GM21423 (cell line): Measurements from ENCODE around the gene ANKRD11.
"Not testable (repeated sequence)": the region's sequence is repeated elsewhere in the genome, so short reads cannot be mapped to it uniquely, and the experiment has no call there.

Source experiments
- ATAC-seq: cut with Tn5 transposase; IDR thresholded peaks from one replicate; pipeline ENCODE4 v1.9.1; 2021; ENCODE audit warnings: mild to moderate bottlenecking, moderate library complexity; ENCODE audit not compliant: unreplicated experiment

ANKRD11 gene

DNA sequence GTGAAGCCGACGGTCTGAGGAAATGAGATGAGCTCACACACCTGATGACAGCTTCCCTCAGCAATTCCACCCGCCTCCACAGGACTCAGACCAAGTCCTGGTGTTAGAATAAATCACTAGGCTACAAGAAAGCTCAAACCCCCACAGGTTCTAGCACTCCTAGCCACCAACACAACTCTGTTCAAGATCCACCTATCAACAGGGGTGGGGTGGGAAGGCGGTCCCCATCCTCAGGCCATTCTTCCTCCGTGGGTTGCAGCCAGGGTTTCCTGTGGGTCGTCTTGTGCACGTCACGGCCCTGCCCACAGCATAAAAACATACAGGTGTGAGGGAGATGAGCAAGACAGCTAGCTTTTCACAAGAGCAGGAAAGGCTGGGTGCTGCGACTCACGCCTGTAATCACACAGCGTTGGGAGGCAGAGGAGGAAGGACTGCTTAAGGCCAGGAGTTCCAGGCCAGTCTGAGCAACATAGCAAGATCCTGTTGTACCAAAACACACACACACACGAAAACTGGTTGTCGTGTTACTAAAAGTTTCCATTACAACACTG is 81.1 kb downstream of the ANKRD11 start:
- no peak for ATAC-seq

DNA sequence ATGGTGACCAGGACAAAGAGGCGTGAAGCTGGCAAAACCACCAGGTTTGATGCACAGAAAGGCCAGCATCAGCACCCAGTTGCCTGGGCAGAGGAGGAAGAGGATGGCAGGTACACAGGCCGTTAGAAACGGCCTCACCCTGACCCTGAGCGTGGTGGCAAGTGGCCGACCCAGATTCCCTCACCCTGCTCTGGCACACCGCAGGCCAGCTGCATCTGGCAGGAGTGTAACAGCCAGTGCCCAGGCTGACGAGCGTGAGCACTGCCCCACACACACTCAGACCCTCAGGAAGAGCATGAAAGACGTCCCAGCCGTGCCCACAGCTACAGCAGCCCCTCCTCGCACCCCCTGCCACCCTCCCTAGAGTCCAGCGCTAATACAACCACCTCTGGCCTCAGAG is 82.0 kb downstream of the ANKRD11 start:
- ATAC-seq = no peak

GRCh38 chr16:89407925-89408300 is 82.4 kb downstream of the ANKRD11 start:
- no peak for ATAC-seq

DNA sequence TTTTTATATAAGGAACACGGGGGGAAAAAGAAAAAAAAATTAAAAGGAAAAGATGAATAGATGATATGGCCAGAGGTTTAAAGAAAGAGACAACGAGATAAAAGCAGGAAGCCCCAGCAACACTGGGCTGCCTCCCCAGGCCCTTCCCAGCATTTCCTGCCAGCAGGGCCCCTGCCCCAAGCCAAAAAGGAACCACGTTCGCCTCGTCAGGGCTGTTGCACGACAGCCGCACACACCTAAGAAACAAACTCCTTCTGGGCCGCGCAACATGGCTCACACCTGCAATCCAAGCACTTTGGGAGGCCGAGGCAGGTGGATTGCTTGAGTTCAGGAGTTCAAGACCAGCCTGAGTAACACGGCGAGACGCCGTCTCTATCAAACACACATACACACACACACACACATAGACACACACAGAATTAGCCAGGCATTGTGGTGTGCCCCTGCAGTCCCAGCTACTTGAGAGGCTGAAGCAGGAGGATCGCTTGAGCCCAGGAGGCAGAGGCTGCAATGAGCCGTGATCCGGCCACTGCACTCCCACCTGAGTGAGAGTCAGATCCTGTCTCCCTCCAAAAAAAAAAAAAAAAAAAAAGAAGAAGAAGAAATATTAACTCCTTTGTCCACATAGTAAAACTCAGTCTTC is 83.0 kb downstream of the ANKRD11 start:
- no peak for ATAC-seq

GRCh38 chr16:89406277-89406888 is 84.0 kb downstream of the ANKRD11 start:
- ATAC-seq = no peak

GRCh38 chr16:89404561-89404960 is 85.8 kb downstream of the ANKRD11 start:
- no peak for ATAC-seq

GRCh38 chr16:89402962-89403361 is 87.4 kb downstream of the ANKRD11 start:
- ATAC-seq = no peak

DNA sequence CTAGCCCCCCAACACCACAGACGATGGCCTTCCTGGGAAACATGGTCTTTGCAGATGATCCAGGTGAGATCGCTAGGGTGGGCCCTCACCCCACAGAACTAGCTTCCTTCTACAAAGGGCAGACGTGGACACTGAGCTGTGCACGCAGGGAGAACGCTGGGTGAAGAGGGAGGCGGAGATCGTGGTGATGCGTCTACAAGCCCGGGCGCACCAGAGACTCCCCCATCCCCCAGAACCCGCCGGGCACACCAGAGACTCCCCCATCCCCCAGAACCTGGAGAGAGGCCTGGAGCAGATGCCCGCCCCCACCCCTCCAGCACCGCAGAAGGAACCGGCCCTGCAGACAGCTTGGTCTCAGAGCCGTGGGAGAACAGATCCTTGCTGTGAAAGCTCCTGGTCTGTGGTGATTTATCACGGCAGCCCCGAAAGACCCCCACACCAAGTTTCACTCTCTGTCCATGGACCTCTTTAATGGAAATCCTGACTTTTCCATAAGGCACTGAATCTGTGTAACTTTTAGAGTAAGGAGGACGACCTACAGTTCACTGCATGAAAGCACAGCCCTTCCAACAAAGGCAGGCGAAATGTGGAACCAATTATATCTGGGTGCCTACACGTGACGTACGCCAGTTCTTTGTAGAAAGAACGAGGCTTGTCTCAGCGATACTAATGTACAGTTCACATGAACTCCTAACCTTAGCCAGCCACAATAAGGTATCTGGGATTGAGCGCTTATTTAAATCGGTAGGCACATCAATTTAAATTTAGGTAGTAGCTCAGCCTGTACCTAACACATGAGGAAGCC is 88.5 kb downstream of the ANKRD11 start:
- no peak for ATAC-seq

- ATAC-seq = no peak
Observed at GRCh38 chr16:89401205-89401604, 89.2 kb downstream of the ANKRD11 start.

DNA sequence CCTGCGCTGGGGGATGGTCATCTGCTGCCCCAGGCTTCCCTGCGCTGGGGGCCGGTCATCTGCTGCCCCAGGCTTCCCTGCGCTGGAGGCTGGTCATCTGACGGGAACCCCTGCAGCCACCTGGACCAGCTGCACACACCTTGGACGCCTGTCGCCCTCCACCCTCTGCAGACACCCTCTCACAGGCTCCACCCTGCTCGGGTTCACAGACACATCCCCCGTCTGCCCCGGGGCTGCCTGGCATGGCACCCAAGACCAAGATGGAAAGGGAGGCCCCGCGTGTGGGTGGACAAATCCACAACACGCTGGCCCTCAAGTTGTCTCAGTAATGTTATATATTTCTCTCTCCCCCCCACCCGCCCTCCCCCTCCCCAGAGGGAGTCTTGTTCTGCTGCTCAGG is 89.6 kb downstream of the ANKRD11 start:
- no peak for ATAC-seq

DNA sequence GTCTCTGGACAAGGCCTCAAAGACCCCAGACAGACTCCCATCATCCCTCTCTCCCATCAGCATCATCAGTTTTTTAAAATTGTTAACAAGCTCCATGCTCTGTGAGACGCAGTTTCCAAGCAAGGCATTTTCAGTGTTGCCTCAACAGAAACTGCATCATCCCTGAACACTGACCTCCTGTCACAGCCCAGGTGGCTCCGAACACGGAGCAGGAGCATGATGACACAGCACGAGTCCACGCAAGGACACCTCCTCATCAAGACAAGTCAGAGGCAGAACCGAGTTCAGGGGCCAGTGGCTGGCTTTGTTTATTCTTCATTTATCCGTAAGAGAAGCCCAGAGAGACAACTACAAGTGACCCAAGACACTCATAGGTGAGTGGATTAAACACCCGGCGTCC is 91.4 kb downstream of the ANKRD11 start:
- no peak for ATAC-seq

DNA sequence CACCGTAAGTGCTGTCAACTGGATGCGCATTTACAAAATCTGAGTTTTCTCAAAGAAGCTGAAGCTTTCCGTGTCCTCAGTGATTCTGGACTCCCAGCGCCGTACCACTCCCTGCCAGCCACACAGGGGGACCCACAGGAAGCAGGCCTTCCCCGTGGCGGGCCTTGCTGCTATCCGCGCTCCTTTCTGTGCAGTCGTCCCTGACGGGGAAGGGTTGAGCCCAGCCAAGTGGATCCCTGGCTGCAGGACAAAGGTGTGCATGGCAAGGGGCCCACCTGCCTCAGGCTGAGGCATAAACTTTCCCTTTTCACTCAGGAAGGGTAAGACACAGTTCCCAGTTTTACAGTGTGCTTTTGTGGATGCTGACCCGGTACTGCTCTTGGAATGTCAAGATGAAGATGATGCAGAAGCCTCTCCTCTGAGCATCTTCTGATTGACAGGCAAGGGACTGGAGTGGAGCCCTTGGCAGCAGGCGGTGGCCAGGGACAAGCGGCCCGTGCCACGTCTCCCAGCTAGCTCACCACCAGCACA is 93.0 kb downstream of the ANKRD11 start:
- no peak for ATAC-seq

- no peak for ATAC-seq
Observed at GRCh38 chr16:89396156-89396555, 94.2 kb downstream of the ANKRD11 start.

- ATAC-seq = no peak
Observed at GRCh38 chr16:89395150-89396142, 94.9 kb downstream of the ANKRD11 start.

GRCh38 chr16:89393738-89394406 is 96.5 kb downstream of the ANKRD11 start:
- no peak for ATAC-seq

DNA sequence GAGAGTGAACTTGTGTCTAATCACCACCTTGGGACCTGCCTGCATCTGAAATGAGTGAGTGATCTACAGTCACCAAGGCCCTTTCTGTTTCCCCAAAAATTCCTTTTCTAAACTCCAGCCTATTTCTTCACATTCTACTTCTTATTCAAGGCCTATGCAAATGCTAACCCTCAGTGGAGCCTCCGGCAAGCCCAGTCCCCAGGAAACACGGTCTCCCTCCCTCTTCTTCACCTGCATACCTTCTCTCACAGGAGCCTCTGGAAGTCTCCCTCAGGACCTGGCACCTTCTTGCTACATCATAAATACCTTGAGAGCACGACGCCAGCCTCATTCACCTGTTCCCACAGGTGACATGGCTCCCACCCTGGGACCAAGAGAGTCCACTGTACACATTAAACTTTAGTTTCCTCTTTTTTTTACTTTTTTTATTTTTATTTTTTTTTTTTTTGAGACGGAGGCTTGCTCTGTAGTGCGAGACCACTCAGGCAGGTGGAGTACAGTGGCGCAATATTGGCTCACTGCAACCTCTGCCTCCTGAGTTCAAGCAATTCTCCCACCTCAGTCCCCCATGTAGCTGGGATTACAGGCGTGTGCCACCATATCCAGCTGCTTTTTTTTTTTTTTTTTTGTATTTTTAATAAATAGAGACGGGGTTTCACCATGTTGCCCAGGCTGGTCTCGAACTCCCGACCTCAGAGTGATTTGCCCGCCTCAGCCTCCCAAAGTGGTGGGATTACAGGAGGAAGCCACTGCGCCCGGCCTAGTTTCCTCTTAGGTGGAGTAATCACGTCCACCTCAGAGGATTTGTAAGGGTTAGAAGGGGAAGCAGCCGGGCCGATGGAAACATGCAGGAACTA is 97.3 kb downstream of the ANKRD11 start:
- ATAC-seq = no peak

DNA sequence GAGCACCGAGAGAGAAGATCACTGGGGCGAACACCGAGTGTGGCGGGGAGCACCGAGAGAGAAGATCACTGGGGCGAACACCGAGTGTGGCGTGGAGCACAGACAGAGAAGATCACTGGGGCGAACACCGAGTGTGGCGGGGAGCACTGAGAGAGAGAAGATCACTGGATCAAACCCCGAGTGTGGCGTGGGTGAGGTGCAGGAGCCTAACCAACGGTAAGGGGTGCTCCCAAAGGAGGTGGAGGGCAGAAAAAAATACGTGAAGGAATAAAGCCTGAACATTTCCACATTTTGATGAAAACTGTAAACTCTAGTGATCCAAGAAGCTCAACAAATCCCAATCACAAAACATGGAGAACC is 100.2 kb downstream of the ANKRD11 start:
- not testable (repeated sequence) for ATAC-seq

DNA sequence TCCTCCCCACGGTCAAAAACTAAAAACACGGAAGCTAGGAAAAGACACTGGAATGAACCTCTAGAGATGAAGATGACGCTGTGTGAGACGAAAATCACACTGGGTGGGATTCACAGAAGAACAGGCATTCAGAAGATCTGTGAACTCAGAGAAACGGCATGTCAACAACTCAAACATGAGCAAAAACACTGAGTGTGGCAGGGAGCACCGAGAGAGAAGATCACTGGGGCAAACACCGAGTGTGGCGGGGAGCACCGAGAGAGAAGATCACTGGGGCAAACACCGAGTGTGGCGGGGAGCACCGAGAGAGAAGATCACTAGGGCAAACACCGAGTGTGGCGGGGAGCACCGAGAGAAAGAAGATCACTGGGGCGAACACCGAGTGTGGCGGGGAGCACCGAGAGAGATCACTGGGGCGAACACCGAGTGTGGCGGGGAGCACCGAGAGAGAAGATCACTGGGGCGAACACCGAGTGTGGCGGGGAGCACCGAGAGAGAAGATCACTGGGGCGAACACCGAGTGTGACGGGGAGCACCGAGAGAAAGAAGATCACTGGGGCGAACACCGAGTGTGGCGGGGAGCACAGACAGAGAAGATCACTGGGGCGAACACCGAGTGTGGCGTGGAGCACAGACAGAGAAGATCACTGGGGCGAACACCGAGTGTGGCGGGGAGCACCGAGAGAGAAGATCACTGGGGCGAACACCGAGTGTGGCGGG is 100.7 kb downstream of the ANKRD11 start:
- ATAC-seq = not testable (repeated sequence)
